Left ventricle myocardium inferior (tissue), 1 donor: Measurements from ENCODE around the gene HOXD12. TPM values are rescaled to one million over a fixed set of nuclear protein-coding genes. Genes with fewer than 3 reads are reported as not detected.

Experiments used
- DNase-seq: peaks from one replicate; pipeline ENCODE4 v3.0.0-alpha.2; 2020
- H3K27ac ChIP-seq: fragments of 200-600 bp; replicated peaks from 2 replicates; pipeline ENCODE4 v1.8.0; 2021
- H3K27me3 ChIP-seq: fragments of 200-600 bp; 2 replicates; pipeline ENCODE4 v1.8.0; 2021; ENCODE audit warnings: low read depth
- H3K36me3 ChIP-seq: fragments of 200-600 bp; 2 replicates; pipeline ENCODE4 v1.8.0; 2021
- H3K4me1 ChIP-seq: fragments of 200-600 bp; 2 replicates; pipeline ENCODE4 v1.8.0; 2021
- H3K4me3 ChIP-seq: fragments of 200-600 bp; 2 replicates; pipeline ENCODE4 v1.8.0; 2021; ENCODE audit warnings: mild to moderate bottlenecking, moderate library complexity
- H3K9me3 ChIP-seq: fragments of 200-600 bp; replicated peaks from 2 replicates; pipeline ENCODE4 v1.8.0; 2021
- CTCF ChIP-seq: fragments of 200-600 bp; IDR thresholded peaks from 2 replicates; pipeline ENCODE4 v1.8.0; 2021; ENCODE audit warnings: antibody characterized with exemption, mild to moderate bottlenecking, borderline replicate concordance
- intact Hi-C: fragments of 100-400 bp; cut with micrococcal nuclease; formaldehyde crosslinking; loops from one replicate; pipeline ENCODE4 v1.11.0; 2022
- total RNA-seq: library from RNA; stranded (reverse); fragmentation: NEBNext Ultra II Directional; extraction: Animal tissue kit (Norgen Biotek cat#: 25700); gene quantifications from one replicate; pipeline ENCODE4 v1.2.1, GENCODE V29; 2021
- donor health status: DM: no; HTN: yes; CAD: no; lungs with severe emphysema.

HOXD12 gene
- total RNA-seq, 1 donor from 2014 or later = not detected

GRCh38 chr2:176068419-176068832 lies 31.2 kb upstream of the HOXD12 start:
- peaks cover 99% of the 10 kb centered on the region for H3K27me3 ChIP-seq
- intact Hi-C loops = no loop called here
- H3K9me3 ChIP-seq = no peaks in the 10 kb centered on the region
- no peaks in the 10 kb centered on the region for H3K36me3 ChIP-seq
- DNase-seq = no peak
- H3K4me3 ChIP-seq = peak overlapping the region; percentile 51
- H3K27ac ChIP-seq = no peak overlapping the region
- peaks cover 28% of the 10 kb centered on the region for H3K4me1 ChIP-seq
- no peak for TF ChIP-seq CTCF

DNA sequence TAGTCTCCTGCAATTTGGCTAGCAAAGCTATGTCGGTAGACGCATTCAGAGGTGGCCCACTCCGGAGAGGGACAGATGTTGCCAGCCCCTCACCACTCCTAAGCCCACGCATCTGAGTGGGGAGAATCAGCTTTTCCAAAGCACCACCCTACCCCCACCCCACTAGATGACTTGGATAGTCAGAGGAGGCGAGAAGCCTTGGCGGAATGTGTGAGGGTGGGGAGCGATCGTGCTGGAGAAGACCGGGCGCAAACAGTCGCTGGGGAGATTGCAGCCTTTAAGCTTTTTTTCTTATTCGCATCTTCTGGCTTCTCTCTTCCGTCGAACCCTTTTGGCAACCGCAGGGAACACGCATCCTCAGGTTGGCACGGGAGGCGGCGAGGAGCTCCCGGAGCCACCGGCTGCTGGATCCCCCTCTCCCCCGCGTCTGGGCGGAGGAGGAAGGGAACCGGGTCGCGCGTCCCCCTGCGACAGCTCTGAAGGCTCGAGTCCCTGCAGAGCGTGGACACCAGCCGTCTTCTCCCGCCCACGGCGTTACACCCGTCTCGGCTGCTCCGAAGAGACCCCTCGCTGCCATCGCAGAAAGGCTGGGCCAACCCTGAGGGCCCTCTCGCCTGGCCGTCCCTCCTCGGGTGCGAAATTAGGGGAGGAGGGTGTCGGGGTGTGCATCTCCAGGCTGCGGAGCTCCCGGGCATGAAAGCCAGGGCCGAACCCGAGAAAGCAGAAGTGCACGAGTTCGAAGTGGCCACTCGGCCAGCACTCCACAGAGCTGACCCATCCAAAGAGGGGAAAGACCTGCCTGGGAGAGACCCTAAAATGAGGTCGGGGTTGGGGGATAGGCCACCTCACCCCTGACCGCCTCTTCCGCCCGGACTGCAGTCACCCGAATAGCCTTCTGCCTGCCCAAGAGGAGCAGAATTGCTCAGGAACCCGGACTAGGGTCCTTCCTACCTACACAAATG lies 28.0 kb upstream of the HOXD12 start:
- Histone ChIP-seq H3K4me1 (peaks cover 28% of the 10 kb centered on the region), H3K36me3 (no peaks in the 10 kb centered on the region), H3K4me3 (no peak overlapping the region), H3K9me3 (no peaks in the 10 kb centered on the region), H3K27ac (no peak overlapping the region), H3K27me3 (peaks cover 100% of the 10 kb centered on the region)
- DNase-seq = no peak
- TF ChIP-seq CTCF = no peak
- intact Hi-C loops = no loop called here

DNA sequence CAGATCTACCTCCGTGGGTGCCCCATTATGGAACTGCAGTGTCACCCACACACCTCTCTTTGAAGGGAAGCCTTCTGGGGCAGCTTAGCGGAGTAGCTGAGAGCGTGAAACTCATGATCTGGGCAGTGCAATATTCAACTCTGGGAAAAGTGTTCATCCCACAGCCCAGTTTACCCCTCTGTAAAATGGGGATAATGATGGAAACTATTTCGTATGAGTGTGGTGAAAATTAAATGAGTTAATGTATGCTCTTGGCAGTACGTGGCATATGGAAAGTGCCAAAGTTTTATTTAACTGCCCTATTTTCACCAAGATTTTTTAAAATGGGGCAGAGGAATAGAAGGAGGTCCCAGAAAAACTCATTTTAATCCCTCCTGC lies 27.3 kb upstream of the HOXD12 start:
- H3K27ac ChIP-seq = no peak overlapping the region
- no peak for TF ChIP-seq CTCF
- no peaks in the 10 kb centered on the region for H3K9me3 ChIP-seq
- H3K4me1 ChIP-seq = peaks cover 21% of the 10 kb centered on the region
- no peak for DNase-seq
- intact Hi-C loops = no loop called here
- peaks cover 100% of the 10 kb centered on the region for H3K27me3 ChIP-seq
- H3K4me3 ChIP-seq = no peak overlapping the region
- no peaks in the 10 kb centered on the region for H3K36me3 ChIP-seq

- peaks cover 100% of the 10 kb centered on the region for H3K27me3 ChIP-seq
- no peaks in the 10 kb centered on the region for H3K9me3 ChIP-seq
- H3K27ac ChIP-seq = no peak overlapping the region
- DNase-seq = no peak
- intact Hi-C loops = no loop called here
- no peaks in the 10 kb centered on the region for H3K36me3 ChIP-seq
- peaks cover 12% of the 10 kb centered on the region for H3K4me1 ChIP-seq
- TF ChIP-seq CTCF = no peak
- no peak overlapping the region for H3K4me3 ChIP-seq
Observed at GRCh38 chr2:176072951-176073904, 26.4 kb upstream of the HOXD12 start.

- no peak for TF ChIP-seq CTCF
- H3K27me3 ChIP-seq = peaks cover 100% of the 10 kb centered on the region
- intact Hi-C loops = no loop called here
- no peak overlapping the region for H3K4me3 ChIP-seq
- no peak for DNase-seq
- peaks cover 20% of the 10 kb centered on the region for H3K4me1 ChIP-seq
- no peaks in the 10 kb centered on the region for H3K9me3 ChIP-seq
- H3K36me3 ChIP-seq = no peaks in the 10 kb centered on the region
- no peak overlapping the region for H3K27ac ChIP-seq
Observed at GRCh38 chr2:176074919-176075425, 24.6 kb upstream of the HOXD12 start.
